HEK293 (cell line): ENCODE results near the gene ZCCHC9.

ENCODE experiments used
- CTCF ChIA-PET: fragments of 350-600 bp; formaldehyde crosslinking; extraction: SDS; loops from one replicate; lab custom pipeline; 2021; ENCODE audit warnings: antibody characterized with exemption; lab: Yijun Ruan, JAX
- POLR2A ChIA-PET: fragments of 300-600 bp; formaldehyde crosslinking; extraction: SDS; loops from one replicate; lab custom pipeline; 2020; ENCODE audit warnings: antibody characterized with exemption, inconsistent platforms; lab: Yijun Ruan, JAX
- H3K27ac ChIP-seq: fragments of 200-500 bp; sonication (Bioruptor generic); 2 replicates; pipeline ENCODE4 v1.5.1; 2014; ENCODE audit warnings: low read depth, low read length, control low read depth, inconsistent platforms; ENCODE audit errors: extremely low read depth
- H3K36me3 ChIP-seq, 2 experiments: fragments of 200-500 bp in 1 of 2; sonication (Bioruptor generic) in 1 of 2; 1 replicate in 1 of 2; 2 replicates in 1 of 2; pipeline ENCODE4 v1.5.1; 2014 to 2017; ENCODE audit warnings: inconsistent platforms in 2 of 2, low read length in 2 of 2; ENCODE audit not compliant: control insufficient read depth in 2 of 2, insufficient read depth in 1 of 2
- H3K4me1 ChIP-seq: fragments of 200-500 bp; sonication (Bioruptor generic); 2 replicates; pipeline ENCODE4 v1.5.1; 2014; ENCODE audit warnings: mild to moderate bottlenecking, low read length, inconsistent platforms; ENCODE audit not compliant: control insufficient read depth, insufficient read depth
- H3K4me3 ChIP-seq: 2 replicates; pipeline ENCODE4 v1.5.1; 2011; ENCODE audit warnings: low read depth, mild to moderate bottlenecking, control low read depth, low read length, moderate library complexity
- H3K9me3 ChIP-seq: fragments of 200-500 bp; sonication (Bioruptor generic); 2 replicates; pipeline ENCODE4 v1.5.1; 2014; ENCODE audit warnings: low read depth, low read length, inconsistent platforms; ENCODE audit not compliant: control insufficient read depth, insufficient read depth
- KLF1 ChIP-seq: fragments of 450-650 bp; formaldehyde crosslinking; IDR thresholded peaks from 2 replicates; pipeline ENCODE4 v1.5.1; 2016; ENCODE audit warnings: missing biosample characterization, missing genetic modification characterization
- PATZ1 ChIP-seq: fragments of 450-650 bp; formaldehyde crosslinking; IDR thresholded peaks from 2 replicates; pipeline ENCODE4 v1.5.1; 2016; ENCODE audit warnings: missing biosample characterization, missing genetic modification characterization
- SCRT1 ChIP-seq: fragments of 450-650 bp; formaldehyde crosslinking; IDR thresholded peaks from 2 replicates; pipeline ENCODE4 v1.5.1; 2016; ENCODE audit warnings: missing biosample characterization, missing genetic modification characterization, borderline replicate concordance
- TCF7L2 ChIP-seq: IDR thresholded peaks from 2 replicates; pipeline ENCODE4 v1.6.1; 2011; ENCODE audit warnings: low read depth, mild to moderate bottlenecking, inconsistent platforms, low read length, moderate library complexity, borderline replicate concordance
- TSHZ1 ChIP-seq: fragments of 450-650 bp; formaldehyde crosslinking; IDR thresholded peaks from 2 replicates; pipeline ENCODE4 v1.5.1; 2016; ENCODE audit warnings: missing biosample characterization, missing genetic modification characterization, borderline replicate concordance
- ZNF10 ChIP-seq: fragments of 450-650 bp; formaldehyde crosslinking; IDR thresholded peaks from 2 replicates; pipeline ENCODE4 v1.5.1; 2017; ENCODE audit warnings: missing biosample characterization, missing genetic modification characterization
- ZNF16 ChIP-seq: fragments of 450-650 bp; formaldehyde crosslinking; IDR thresholded peaks from 2 replicates; pipeline ENCODE4 v1.5.1; 2016; ENCODE audit warnings: low read depth, missing biosample characterization, missing genetic modification characterization
- ZNF174 ChIP-seq: fragments of 450-650 bp; formaldehyde crosslinking; IDR thresholded peaks from 2 replicates; pipeline ENCODE4 v1.5.0; 2017; ENCODE audit warnings: missing biosample characterization, mild to moderate bottlenecking, missing genetic modification characterization
- ZNF221 ChIP-seq: fragments of 450-650 bp; formaldehyde crosslinking; IDR thresholded peaks from 2 replicates; pipeline ENCODE4 v1.5.1; 2017; ENCODE audit warnings: missing biosample characterization, missing genetic modification characterization, borderline replicate concordance
- ZNF223 ChIP-seq: fragments of 450-650 bp; formaldehyde crosslinking; IDR thresholded peaks from 2 replicates; pipeline ENCODE4 v1.5.1; 2016; ENCODE audit warnings: missing biosample characterization, missing genetic modification characterization
- ZNF274 ChIP-seq, 2 experiments: fragments of 200-500 bp in 1 of 2; fragments of 450-650 bp in 1 of 2; sonication (Bioruptor generic) in 1 of 2; formaldehyde crosslinking in 1 of 2; IDR thresholded peaks; 2 replicates each; pipeline versions ENCODE4 v1.5.1 to v1.6.1; 2014 to 2016; ENCODE audit warnings: borderline replicate concordance in 1 of 2, inconsistent platforms in 1 of 2, low read length in 1 of 2, missing biosample characterization in 1 of 2, missing genetic modification characterization in 1 of 2
- ZNF366 ChIP-seq: fragments of 450-650 bp; formaldehyde crosslinking; conservative IDR thresholded peaks from 2 replicates; pipeline ENCODE4 v1.5.1; 2016; ENCODE audit warnings: missing biosample characterization, missing genetic modification characterization
- ZNF449 ChIP-seq: fragments of 450-650 bp; formaldehyde crosslinking; IDR thresholded peaks from 2 replicates; pipeline ENCODE4 v1.5.1; 2017; ENCODE audit warnings: missing biosample characterization, mild to moderate bottlenecking, missing genetic modification characterization, moderate library complexity
- ZNF549 ChIP-seq: fragments of 450-650 bp; IDR thresholded peaks from 2 replicates; pipeline ENCODE4 v1.5.1; 2018; ENCODE audit warnings: missing biosample characterization, missing genetic modification characterization, mild to moderate bottlenecking, inconsistent platforms, moderate library complexity
- ZNF571 ChIP-seq: fragments of 450-650 bp; formaldehyde crosslinking; IDR thresholded peaks from 2 replicates; pipeline ENCODE4 v1.5.0; 2017; ENCODE audit warnings: missing biosample characterization, missing genetic modification characterization
- ZNF654 ChIP-seq: fragments of 450-650 bp; formaldehyde crosslinking; IDR thresholded peaks from 2 replicates; pipeline ENCODE4 v1.5.1; 2016; ENCODE audit warnings: low read depth, missing biosample characterization, missing genetic modification characterization
- ZNF660 ChIP-seq: fragments of 450-650 bp; IDR thresholded peaks from 2 replicates; pipeline ENCODE4 v1.5.1; 2018; ENCODE audit warnings: missing biosample characterization, mild to moderate bottlenecking, missing genetic modification characterization
- ZNF777 ChIP-seq: fragments of 450-650 bp; formaldehyde crosslinking; IDR thresholded peaks from 2 replicates; pipeline ENCODE4 v1.5.1; 2017; ENCODE audit warnings: missing biosample characterization, missing genetic modification characterization, borderline replicate concordance

Gene ZCCHC9

GRCh38 chr5:81334304-81335061 is 33.1 kb downstream of the ZCCHC9 start (continued):
- TF ChIP-seq PATZ1 (tag by site-specific recombination) (no peak), TSHZ1 (tag by site-specific recombination) (no peak), ZNF10 (tag by site-specific recombination) (no peak), TCF7L2 (no peak), KLF1 (tag by site-specific recombination) (no peak)

GRCh38 chr5:81335946-81336345 is 34.6 kb downstream of the ZCCHC9 start:
- CTCF ChIA-PET: no interaction called here
- Histone ChIP-seq H3K9me3 (no peaks in the 10 kb centered on the region), H3K27ac (no peak overlapping the region), H3K4me3 (no peak overlapping the region), H3K4me1 (no peaks in the 10 kb centered on the region), H3K36me3 (no peaks in the 10 kb centered on the region)
- POLR2A ChIA-PET: no interaction called here
- TF ChIP-seq SCRT1 (no peak), ZNF549 (no peak), ZNF174 (no peak), ZNF223 (tag by site-specific recombination) (no peak), ZNF571 (tag by site-specific recombination) (no peak), ZNF366 (no peak), ZNF660 (tag by site-specific recombination) (no peak), ZNF449 (tag by site-specific recombination) (no peak)

GRCh38 chr5:81336556-81336955 is 35.2 kb downstream of the ZCCHC9 start:
- TF ChIP-seq ZNF777 (tag by site-specific recombination): no peak
- TF ChIP-seq ZNF654 (tag by site-specific recombination): no peak
- no peak for TF ChIP-seq ZNF274 (IDR thresholded peaks at IDR 0.05; ENCODE audit: low read length)
- no peak for TF ChIP-seq ZNF274 (tag by site-specific recombination; IDR thresholded peaks at IDR 0.05; ENCODE audit: borderline replicate concordance)
- TF ChIP-seq ZNF16 (tag by site-specific recombination): no peak
- TF ChIP-seq ZNF221 (tag by site-specific recombination): no peak
- TF ChIP-seq KLF1 (tag by site-specific recombination): no peak
- POLR2A ChIA-PET: no interaction called here
- CTCF ChIA-PET: no interaction called here

More at GRCh38 chr5:81336556-81336955, 35.2 kb downstream of the ZCCHC9 start:
- H3K27ac ChIP-seq: no peak overlapping the region
- H3K9me3 ChIP-seq: no peaks in the 10 kb centered on the region
- no peaks in the 10 kb centered on the region for H3K36me3 ChIP-seq
- no peaks in the 10 kb centered on the region for H3K4me1 ChIP-seq
- no peak overlapping the region for H3K4me3 ChIP-seq
